ENCODE results near the gene WDR33.

The WDR33 gene

DNA sequence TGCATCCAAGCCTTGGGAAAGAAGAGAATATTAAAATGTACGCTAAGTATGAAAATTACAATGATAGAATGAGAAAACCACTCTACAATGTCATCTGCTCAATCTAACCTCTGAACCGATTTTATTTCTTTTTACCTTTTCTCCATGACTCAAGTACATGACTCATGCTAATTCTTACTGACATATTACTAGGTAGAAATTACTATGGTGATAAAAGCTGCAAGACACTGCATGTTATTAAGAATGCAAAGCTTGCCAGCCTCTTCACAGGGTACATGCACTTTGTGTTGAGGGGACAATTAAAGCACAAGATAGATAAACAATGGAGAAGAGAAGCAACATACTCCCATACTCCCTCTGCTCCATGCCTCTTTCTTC is 89.0 kb downstream of the WDR33 start:
- Mint-ChIP-seq H3K4me3 (peak overlapping the region in 1 of 2 donors; percentile 19), H3K4me1 (peaks cover 9% of the 10 kb centered on the region), H3K27ac (peak overlapping the region; percentile 3 to 92), H3K27me3 (no peaks in the 10 kb centered on the region), H3K9me3 (no peaks in the 10 kb centered on the region)
- ATAC-seq (peak; percentile 60), DNase-seq (no peak)

DNA sequence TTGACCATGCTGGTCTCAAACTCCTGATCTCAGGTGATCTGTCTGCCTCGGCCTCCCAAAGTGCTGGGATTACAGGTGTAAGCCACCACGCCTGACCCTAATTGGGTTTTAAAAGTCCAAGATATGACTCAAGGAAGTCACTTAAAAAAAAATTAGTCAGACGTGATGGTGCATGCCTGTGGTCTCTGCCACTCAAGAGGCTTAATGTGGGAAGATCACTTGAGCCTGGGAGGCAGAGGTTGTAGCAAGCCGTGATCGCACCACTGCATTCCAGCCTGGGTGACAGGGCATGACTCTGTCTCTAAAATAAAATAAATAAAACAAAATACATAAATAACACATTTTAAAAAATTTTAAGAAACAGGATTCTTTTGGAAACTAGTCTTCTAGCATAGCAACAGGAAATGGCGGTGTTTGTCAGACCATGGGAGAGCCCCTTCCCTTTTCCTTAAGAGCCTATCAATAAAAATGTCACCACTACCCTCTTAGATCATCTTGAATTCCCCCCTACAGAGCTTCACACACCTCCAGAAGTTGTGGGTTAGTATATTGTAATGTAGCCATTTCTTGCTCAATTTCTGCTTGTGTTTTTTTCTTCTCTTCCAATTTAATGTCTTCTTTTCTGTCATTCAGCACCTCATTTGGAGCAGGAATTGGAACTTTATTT is 89.5 kb downstream of the WDR33 start:
- H3K27me3 Mint-ChIP-seq, result no peaks in the 10 kb centered on the region
- H3K9me3 Mint-ChIP-seq, result no peaks in the 10 kb centered on the region
- ATAC-seq (peak; percentile 77), DNase-seq (no peak)
- H3K4me3 Mint-ChIP-seq, result peak overlapping the region; percentile 19 to 43
- H3K4me1 Mint-ChIP-seq, result peaks cover 9% of the 10 kb centered on the region
- peak overlapping the region in 1 of 2 donors; percentile 92 for H3K27ac Mint-ChIP-seq

DNA sequence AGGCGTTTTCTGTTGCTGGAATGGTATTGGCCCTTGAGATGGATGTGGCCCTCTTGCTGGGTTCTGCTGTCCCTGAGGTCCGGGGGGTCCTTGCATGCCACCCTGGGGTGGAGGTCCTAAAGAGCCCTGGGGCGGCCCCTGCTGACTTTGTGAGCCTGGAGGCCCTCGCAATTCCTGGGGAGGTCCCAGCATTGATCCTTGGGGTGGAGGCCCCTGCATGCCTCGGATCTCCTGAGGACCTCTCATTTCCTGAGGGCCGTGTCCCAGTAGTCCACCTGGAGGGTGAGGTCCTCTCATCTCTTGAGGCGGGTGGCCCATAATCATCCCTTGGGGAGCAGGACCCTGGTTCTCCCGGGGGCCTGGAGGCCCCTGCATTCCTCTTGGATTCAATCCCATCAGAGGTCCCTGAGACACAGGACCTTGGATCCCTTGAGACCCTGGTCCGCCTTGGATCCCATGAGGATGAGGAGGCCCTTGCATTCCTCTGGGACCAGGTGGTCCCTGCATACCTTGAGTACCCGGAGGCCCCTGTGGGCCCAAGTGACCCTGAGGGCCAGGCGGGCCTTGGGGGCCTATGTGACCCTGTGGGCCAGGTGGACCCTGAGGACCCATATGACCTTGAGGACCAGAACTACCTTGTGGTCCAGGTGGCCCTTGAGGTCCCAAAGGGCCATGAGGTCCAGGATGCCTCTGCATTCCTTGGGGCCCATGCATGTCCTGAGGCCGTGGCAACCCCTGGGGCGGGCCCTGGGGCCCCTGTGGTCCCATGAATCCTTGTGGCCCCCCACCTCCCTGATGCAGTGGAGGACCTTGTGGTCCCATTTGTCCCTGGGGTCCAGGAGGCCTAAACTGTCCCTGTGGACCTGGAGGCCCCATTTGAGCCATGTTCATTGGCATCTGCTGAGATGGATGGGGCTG is 91.4 kb downstream of the WDR33 start:
- Mint-ChIP-seq H3K27ac (peak overlapping the region in 1 of 2 donors; percentile 71), H3K27me3 (no peaks in the 10 kb centered on the region), H3K4me1 (peaks cover 9% of the 10 kb centered on the region), H3K9me3 (no peaks in the 10 kb centered on the region), H3K4me3 (no peak overlapping the region)
- ATAC-seq (peak; percentile 37), DNase-seq (no peak)

DNA sequence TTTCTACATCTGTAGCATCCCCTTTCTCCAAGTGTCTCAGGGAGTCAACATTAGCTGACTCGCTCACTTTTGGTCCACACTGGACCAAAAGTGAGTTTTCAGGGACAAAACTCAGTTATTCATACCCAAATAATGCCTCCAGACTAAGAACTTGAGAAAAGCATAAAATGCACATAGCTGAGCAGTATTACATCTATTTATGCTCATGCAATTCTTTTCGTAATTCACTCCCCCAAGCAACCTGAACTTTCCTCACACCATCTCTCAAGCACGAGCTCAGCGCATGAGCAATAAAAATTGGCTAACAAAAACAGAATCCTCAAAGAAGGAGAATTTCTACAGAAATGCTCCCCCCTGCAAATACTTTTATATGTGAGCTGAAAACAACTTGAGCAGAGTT is 92.7 kb downstream of the WDR33 start:
- H3K27ac Mint-ChIP-seq, result no peak overlapping the region
- DNase-seq, result no peak
- no peaks in the 10 kb centered on the region for H3K27me3 Mint-ChIP-seq
- H3K4me3 Mint-ChIP-seq, result no peak overlapping the region
- H3K4me1 Mint-ChIP-seq, result peaks cover 9% of the 10 kb centered on the region
- no peaks in the 10 kb centered on the region for H3K9me3 Mint-ChIP-seq
- ATAC-seq, result no peak

DNA sequence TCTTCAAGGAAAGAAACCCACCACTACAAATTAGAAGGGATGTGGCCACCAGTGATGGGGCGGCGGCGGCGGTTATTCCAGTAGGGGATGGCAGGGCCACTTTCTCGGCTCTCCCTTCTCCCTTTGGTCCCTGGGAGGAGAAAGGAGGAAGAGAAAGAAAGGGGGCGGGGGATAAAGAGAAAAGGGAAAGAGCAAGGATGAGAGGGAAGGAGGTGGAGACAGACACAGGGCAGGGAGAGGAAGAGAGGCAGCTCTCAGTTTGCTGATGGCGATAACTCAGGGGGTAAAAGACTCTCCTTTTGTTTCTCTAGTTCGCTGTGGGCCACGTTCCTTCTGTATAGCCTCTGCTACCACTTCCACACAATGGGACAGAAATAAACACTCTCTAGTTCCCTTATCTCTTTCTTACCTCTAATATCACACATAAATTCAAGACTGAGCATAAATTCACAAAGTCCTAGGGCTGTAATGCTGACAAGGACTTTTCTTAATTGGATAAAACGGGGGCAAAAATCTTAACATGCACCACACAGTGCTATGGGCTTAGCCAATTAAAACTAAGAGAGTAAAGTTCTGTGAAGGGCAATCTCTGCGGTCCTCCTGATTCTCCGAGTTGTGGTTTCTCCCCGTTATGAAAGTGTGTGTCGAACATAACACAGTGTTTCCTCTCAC is 95.1 kb downstream of the WDR33 start:
- DNase-seq (no peak), ATAC-seq (no peak)
- Mint-ChIP-seq H3K9me3 (no peaks in the 10 kb centered on the region), H3K4me3 (no peak overlapping the region), H3K27me3 (no peaks in the 10 kb centered on the region), H3K27ac (peak overlapping the region in 1 of 2 donors; percentile 36), H3K4me1 (no peaks in the 10 kb centered on the region)

DNA sequence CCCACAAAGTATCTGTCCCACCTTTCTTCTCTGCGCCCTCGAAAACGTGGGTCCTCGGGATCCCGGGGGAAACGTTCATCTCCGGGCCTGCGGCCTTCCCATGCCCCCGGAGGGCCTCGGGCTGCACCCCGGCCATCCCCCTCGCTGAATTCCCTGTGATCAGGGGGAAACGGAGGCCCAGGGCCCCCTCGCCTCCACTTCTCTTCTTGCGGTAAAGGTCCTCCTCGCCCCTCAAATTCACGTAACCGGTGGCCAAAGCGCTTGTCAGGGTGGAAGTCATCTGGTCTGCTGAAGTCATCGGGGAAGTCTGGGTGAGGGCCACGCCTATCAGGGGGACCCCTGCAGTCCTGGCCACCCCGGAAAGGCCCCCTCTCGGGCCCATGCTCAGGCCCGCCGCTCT is 97.4 kb downstream of the WDR33 start:
- H3K27ac Mint-ChIP-seq, result peak overlapping the region in 1 of 2 donors; percentile 42
- no peak overlapping the region for H3K4me3 Mint-ChIP-seq
- no peaks in the 10 kb centered on the region for H3K4me1 Mint-ChIP-seq
- DNase-seq (no peak), ATAC-seq (no peak)
- H3K9me3 Mint-ChIP-seq, result no peaks in the 10 kb centered on the region
- no peaks in the 10 kb centered on the region for H3K27me3 Mint-ChIP-seq

DNA sequence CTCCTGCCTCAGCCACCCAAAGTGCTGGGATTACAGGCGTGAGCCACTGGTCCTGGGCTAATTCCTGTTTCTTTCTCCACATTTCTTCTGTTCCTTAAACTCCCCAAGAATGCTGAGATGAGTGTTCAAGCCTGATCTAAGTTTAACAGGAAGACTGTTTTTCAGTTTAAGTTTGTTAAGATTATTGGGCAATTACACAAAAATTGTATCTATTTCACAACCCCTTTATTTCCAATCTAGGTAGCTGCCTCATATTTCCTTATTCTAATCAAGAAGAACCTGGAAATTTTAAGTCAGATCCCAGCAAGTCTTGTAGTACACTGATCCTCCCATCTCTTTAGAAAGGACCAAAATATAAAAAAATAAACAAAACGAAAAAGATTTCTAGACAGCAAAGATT is 98.0 kb downstream of the WDR33 start:
- ATAC-seq, result no peak
- DNase-seq, result no peak
- no peak overlapping the region for H3K4me3 Mint-ChIP-seq
- H3K27ac Mint-ChIP-seq, result peak overlapping the region in 1 of 2 donors; percentile 49
- H3K9me3 Mint-ChIP-seq, result no peaks in the 10 kb centered on the region
- H3K4me1 Mint-ChIP-seq, result no peaks in the 10 kb centered on the region
- H3K27me3 Mint-ChIP-seq, result no peaks in the 10 kb centered on the region

DNA sequence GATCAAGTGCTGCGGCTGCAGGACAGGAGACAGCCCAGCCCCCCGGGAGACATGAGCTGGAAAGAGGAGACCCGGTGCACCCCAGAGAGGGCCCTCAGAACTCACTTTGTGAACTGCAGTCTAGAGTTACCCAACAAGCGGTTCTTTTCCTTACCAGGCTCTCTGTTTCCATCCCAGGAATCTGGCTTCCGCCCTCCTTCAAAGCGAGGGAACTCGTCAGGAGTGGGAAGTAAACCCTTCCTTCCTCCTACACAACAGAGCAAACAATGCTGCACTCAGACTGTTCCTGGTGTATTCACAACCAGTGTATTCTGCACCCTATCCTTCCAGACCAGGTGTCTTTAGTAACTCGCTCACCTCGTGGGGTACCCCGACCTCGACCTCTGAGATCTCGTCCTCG is 101.6 kb downstream of the WDR33 start:
- H3K9me3 Mint-ChIP-seq, result no peaks in the 10 kb centered on the region
- H3K27ac Mint-ChIP-seq, result no peak overlapping the region
- H3K4me1 Mint-ChIP-seq, result peaks cover 22% of the 10 kb centered on the region
- no peaks in the 10 kb centered on the region for H3K27me3 Mint-ChIP-seq
- no peak for DNase-seq
- no peak overlapping the region for H3K4me3 Mint-ChIP-seq
- ATAC-seq, result no peak

DNA sequence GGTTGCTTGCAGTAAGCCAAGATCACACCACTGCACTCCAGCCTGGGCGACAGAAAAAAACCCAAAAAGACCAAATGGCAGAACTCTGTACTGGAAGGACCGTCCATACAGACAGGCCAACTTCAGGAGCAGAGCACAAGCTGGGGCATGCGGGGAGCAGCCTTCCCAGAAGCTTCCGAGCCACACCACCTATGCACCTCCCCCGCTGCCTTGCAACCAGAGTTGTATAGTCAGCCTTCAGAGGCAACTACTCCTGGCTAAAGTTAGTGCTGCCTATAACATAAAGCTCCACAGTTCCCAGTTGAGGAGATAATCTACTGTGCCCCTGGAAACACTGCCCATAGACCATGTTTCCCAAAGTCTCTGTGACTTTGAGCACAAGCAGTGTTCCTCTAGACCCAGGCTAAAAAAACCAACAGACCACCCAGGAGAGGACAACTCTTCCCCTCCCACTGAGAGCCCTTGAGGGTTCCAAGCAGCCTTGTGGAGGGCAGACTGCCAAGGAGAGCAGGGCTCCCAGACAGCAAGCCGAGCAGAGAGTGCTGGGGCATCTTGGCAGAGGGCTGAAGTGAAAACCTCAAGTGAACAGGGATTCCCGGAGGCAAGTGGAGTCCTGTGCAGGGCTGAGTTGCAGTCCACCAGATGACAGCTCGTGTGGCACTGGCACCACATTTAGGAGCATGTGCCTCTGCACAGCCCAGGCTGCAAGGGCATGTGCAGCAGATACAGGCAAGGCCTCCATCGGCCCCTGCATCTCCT is 102.9 kb downstream of the WDR33 start:
- Mint-ChIP-seq H3K27ac (peak overlapping the region in 1 of 2 donors; percentile 76), H3K9me3 (no peaks in the 10 kb centered on the region), H3K4me3 (no peak overlapping the region), H3K4me1 (peaks cover 29% of the 10 kb centered on the region), H3K27me3 (no peaks in the 10 kb centered on the region)
- ATAC-seq (peak; percentile 31), DNase-seq (no peak)

DNA sequence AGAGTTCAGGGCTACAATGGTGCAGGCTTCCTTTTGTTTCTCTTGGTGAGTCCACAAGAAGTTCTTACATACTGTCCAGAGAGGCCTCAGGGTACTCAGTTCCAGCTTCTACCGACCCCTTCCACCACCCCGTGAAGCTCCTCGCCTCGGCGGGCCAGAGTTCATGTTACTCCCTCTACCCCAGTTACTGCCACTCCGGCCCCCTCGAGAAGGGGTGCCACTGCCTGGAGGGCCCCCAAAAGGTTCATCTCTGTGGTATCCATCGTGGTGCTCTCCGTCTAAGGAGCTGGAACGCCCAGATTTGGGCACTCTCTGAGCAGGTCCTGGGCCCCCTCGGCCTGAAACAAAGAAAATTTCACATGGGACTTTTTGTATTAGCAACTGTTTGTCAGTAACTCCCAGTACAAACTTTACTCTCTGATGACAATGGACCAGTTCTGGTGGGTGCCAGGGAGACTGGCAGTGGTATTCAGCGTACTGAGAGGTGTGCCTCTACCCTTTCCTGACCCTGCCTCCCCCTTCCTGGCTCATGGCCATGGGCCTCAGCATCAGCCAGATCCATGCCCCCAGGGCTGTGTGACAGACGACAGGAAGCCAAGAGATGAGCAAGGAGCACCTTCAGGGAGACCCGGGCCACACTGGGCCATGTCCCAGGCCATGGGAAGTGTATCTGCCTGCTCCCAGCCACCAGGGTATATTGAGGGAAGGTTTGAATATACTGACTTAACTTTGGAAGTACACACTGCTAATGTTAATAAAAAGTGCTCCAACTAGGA is 104.6 kb downstream of the WDR33 start:
- peaks cover 39% of the 10 kb centered on the region for H3K4me1 Mint-ChIP-seq
- no peaks in the 10 kb centered on the region for H3K9me3 Mint-ChIP-seq
- ATAC-seq, result no peak
- H3K27me3 Mint-ChIP-seq, result no peaks in the 10 kb centered on the region
- H3K27ac Mint-ChIP-seq, result peak overlapping the region in 1 of 2 donors; percentile 59
- DNase-seq, result no peak
- H3K4me3 Mint-ChIP-seq, result no peak overlapping the region

DNA sequence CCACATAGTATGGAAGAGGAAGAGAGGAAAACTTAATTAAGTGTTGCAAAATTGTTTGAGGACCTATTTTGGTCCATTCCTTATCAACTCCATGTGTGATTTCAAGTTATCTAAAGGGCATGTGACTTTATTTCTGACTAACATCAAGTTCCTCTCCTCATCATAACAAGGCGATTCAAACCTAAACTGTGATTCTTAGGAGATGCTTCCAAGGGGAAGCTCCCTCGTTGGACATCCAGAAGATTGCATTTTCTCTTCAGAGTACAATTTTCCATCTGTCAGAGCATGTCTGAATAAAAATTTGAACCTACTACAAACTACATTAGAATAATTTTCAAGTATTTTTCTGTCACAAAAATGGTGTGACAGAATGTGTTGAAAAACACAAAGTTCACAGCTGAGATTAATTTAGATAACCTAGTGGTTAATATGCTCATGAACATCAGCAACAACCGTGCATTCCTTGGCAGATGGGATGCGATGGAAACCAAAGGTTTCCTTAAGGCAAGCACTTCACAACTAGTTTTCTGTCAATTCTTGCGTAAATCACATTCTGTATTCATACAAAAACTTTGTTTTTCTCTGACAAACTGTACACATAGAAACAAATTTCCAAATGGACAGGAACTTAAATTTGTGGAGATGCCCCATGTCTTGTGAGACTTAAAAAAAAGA is 105.4 kb downstream of the WDR33 start:
- no peaks in the 10 kb centered on the region for H3K27me3 Mint-ChIP-seq
- H3K4me1 Mint-ChIP-seq, result peaks cover 43% of the 10 kb centered on the region
- H3K9me3 Mint-ChIP-seq, result no peaks in the 10 kb centered on the region
- DNase-seq (no peak), ATAC-seq (no peak)
- peak overlapping the region in 1 of 2 donors; percentile 13 for H3K27ac Mint-ChIP-seq
- no peak overlapping the region for H3K4me3 Mint-ChIP-seq

DNA sequence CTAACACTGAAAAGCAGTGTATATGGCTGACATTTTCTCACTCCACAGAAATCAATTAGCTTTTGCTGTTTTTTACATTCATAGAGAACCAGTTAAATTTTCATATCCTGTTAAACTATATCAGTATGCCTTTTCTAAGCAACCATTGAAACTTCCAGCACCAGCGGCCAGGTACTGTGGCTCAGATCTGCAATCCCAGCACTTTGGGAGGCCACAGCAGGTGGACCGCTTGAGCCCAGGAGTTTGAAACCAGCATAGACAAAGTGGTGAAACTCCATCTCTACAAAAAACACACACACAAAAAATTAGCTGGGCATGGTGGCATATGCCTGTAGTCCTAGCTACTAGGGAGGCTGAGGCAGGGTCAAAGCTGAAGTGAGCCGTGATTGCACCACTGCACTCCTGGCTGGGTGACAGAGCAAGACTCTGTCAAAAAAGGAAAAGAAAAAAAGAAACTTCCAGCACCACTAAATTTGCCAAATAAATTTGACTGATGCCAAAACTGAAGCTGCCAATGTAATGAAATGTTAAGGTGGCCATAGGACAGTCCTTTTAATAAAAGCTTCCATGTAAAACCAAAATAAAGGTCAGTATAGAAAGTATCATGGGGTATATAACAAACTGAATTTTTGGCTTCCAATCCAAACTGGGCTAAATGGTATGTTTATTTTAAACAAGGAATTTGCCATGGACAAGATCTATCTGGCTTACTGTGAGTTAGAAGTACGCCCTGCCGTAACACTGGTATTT is 106.2 kb downstream of the WDR33 start:
- DNase-seq (no peak), ATAC-seq (no peak)
- H3K4me1 Mint-ChIP-seq, result peaks cover 48% of the 10 kb centered on the region
- H3K27me3 Mint-ChIP-seq, result no peaks in the 10 kb centered on the region
- H3K9me3 Mint-ChIP-seq, result no peaks in the 10 kb centered on the region
- H3K4me3 Mint-ChIP-seq, result no peak overlapping the region
- H3K27ac Mint-ChIP-seq, result no peak overlapping the region

DNA sequence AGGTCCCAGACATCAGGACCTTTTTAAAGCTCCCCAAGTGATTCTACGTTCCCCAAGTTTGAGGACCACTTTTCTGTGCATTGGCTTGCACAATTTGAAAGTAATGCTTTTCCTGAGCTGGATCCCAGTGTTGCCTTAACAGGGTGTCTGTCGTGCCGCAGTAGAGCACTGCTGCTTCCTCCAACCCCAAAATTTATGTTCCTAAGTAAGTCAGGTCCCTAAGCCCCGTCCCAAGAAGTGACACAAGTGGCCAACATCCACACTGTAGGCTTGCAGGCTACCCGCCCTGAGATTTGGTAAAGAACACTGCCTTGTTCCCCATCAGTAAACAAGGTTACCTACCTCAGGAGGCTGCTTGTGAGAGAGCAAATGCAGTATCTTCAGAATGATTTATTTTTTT is 107.7 kb downstream of the WDR33 start:
- Mint-ChIP-seq H3K4me3 (peak overlapping the region in 1 of 2 donors; percentile 21), H3K27ac (no peak overlapping the region)
- ATAC-seq, result no peak

More for the DNA sequence above, 107.7 kb downstream of the WDR33 start:
- Mint-ChIP-seq H3K9me3 (no peaks in the 10 kb centered on the region), H3K4me1 (peaks cover 48% of the 10 kb centered on the region), H3K27me3 (no peaks in the 10 kb centered on the region)
- DNase-seq, result no peak
